G401 (cell line): Measurements from ENCODE around the gene PKIB. TPM values are rescaled to one million over a fixed set of nuclear protein-coding genes. Genes with fewer than 3 reads are reported as not detected.

ENCODE experiments used
- DNase-seq: peaks from one replicate; pipeline ENCODE4 v3.0.0-alpha.2; 2015; ENCODE audit warnings: low spot score
- in situ Hi-C: cut with HindIII; loops from 2 replicates; pipeline ENCODE4 v1.10.0; 2016; ENCODE audit warnings: low sequenced_read_pairs, mixed read lengths
- total RNA-seq: library from RNA; depleted of rRNA; stranded (reverse); fragments of >200 nt; shearing (Covaris generic); gene quantifications from 2 replicates; pipeline ENCODE4 v1.2.3, GENCODE V29; 2014; rRNA removed

PKIB gene
- total RNA-seq, 1 experiment from 2014 or later = not detected

DNA sequence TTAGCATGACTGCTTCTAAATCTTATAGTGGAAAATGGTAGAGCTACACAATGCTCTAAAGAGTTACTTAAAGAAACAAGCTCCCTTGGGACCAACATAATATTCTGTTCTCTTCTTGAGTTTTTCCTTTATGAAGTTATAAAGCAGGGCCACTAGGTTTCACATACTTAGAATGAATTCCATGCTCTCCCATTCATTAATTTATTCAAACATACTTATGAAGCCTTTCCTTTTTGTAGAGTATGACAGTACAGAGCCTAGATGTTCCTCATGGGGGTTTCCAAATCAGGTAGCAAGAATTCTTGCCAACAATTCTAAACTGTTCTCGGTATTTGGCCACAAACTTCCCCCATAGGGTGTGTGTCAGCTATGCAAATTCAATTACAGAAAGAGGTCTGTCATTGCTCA lies 148.7 kb downstream of the PKIB start:
- DNase-seq = no peak
- in situ Hi-C loops = no loop called here

DNA sequence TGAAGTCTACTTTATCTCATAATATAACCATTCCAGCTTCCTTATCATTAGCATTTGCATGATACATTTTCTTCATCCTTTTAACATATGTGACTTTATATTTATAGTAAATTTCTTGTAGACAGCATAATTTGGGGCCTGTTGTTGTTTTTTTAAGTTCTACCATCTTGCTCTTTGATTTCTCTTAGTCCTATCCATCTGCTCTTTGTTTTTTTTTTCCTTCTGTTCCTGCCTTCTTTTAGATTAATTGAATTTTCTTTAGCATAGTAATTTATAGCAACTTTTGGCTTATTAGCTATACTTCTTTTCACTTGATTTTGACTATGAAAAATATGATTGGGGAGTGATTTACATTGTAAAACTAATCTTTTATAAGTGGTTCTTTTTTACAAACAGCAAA lies 150.1 kb downstream of the PKIB start:
- DNase-seq = no peak
- in situ Hi-C loops = no loop called here

DNA sequence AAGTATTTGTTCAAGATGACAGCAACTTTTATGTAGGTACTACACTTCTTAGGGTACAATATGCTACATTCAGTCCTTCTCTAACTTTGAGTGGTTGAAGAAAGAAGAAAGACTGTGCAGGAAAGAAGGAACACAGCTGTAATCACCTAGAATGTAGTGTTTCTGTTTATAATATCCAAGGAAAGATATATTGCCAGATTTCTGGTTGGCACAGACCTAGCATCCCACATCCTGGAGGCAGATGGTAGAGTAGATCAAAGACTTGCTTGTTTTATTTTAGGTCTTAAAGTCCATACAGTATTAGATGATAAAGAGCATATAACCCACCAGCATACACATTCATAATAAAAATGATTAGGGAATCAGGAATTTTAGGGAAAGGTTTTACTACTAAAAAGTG lies 156.1 kb downstream of the PKIB start:
- in situ Hi-C loops = no loop called here
- DNase-seq = peak; percentile 65

DNA sequence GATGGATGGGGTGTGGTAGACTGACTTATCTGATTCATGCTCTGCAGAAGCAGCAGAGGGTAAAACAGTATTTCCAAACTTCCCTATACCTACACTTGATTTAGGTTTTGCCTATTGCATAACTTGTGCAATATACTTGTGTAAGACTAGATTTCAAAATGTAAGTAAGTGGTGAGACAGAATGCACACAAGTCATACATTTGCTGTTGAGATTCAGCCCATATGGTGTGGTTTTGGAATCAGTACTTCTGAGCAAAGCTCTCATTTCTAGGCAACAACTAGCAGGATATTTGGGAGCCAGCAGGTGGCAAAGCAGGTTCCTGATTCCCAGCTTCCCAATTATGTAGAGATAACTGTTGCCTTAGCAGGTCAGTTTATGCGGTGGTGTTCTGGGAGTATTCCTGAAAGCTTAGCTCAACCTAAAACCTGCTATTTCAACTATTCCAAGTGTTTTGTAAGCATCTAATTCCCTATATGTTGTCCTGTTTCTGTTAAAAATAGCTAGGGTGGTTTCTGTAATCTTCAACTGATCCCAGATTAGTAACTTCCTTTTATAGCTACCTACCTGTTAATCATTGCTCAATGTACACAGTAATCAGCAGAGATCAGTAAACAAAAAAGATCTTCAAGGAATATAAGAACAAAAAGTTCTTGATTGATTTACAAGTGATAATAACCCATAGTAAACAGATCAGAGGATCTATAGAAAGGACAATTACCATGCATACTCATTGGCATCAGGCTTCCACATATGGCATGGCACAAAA lies 160.8 kb downstream of the PKIB start:
- peak; percentile 81 for DNase-seq
- in situ Hi-C loops = no loop called here

DNA sequence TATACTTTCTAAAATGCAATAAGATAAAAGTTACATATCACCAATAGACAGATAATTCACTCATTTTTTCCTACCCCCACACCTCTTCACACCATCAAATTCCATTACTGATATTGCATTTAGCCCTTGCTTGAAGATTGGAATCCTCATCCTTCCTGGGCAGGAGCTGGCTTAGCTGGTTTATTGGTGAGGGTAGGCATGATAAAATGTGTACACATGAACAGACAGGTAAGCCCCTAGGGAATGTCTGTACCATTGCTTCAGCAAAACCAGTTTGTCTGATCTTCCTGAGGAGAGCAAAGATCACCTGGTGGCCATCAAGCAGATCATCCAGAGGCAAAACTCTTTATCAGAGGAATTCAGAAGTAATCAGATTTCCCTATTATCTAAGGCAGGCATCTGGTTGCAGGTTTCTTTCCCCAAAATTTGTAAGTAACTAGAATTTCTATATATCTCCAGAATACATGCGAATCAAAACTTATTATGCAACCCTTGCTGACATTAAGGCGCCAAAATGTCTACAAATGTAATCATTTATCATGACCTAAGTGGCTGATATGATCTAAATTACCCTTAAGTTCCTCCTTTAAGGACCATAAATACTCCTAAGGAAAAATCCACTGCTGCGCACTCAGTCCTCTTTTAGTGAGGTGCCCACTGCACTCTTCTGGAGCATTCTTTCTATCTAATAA lies 162.7 kb downstream of the PKIB start:
- no peak for DNase-seq
- in situ Hi-C loops = no loop called here

Other genes with a start within 250 kb of the PKIB start
- 15.1 and 16.7 TPM in 2 replicates for gene HSF2, start 210.8 kb upstream of the PKIB start, total RNA-seq
- gene SERINC1, start 138.6 kb upstream of the PKIB start, total RNA-seq = 42.3 and 64.5 TPM in 2 replicates
- gene FABP7, start 169.3 kb downstream of the PKIB start, total RNA-seq = not detected in 2 replicates
- 0.07 and 1.2 TPM in 2 replicates for gene SMPDL3A, start 178.9 kb downstream of the PKIB start, total RNA-seq